Activated B cell treated with CpG ODN at 0.5 μM for 24 hours (primary cell): Measurements from ENCODE around the gene U2AF1. TPM values are rescaled to one million over a fixed set of nuclear protein-coding genes. Genes with fewer than 3 reads are reported as not detected.
"Not testable (repeated sequence)": the region's sequence is repeated elsewhere in the genome, so short reads cannot be mapped to it uniquely, and the experiment has no call there.

ENCODE experiments used
- ATAC-seq: fragments of 200-7000 bp; cut with Tn5 transposase; one replicate; pipeline ENCODE4 v1.10.0; 2021; ENCODE audit warnings: low read depth, mild to moderate bottlenecking, moderate library complexity
- CTCF ChIA-PET: fragments of 350-600 bp; sonication (Branson Sonifier 250); formaldehyde crosslinking; loops from one replicate; lab custom pipeline; 2021; ENCODE audit warnings: antibody characterized with exemption; lab: Charles Lee
- POLR2A ChIA-PET: fragments of 350-600 bp; sonication (Branson Sonifier 250); formaldehyde crosslinking; loops from one replicate; lab custom pipeline; 2021; ENCODE audit warnings: antibody characterized with exemption; lab: Charles Lee
- DNase-seq: peaks from one replicate; pipeline ENCODE4 v3.0.0; 2022
- H3K27ac Mint-ChIP-seq: one replicate; pipeline ENCODE4 v1.8.0; 2020; ENCODE audit warnings: mixed read lengths
- H3K27me3 Mint-ChIP-seq: one replicate; pipeline ENCODE4 v1.8.0; 2021; ENCODE audit warnings: mixed read lengths
- H3K36me3 Mint-ChIP-seq: one replicate; pipeline ENCODE4 v1.8.0; 2021; ENCODE audit warnings: low read depth, mixed read lengths
- H3K4me1 Mint-ChIP-seq: one replicate; pipeline ENCODE4 v1.8.0; 2021; ENCODE audit warnings: mixed read lengths
- H3K4me3 Mint-ChIP-seq: one replicate; pipeline ENCODE4 v1.8.0; 2020; ENCODE audit warnings: mild to moderate bottlenecking, mixed read lengths
- H3K9me3 Mint-ChIP-seq: one replicate; pipeline ENCODE4 v1.8.0; 2020; ENCODE audit warnings: mixed read lengths
- intact Hi-C: fragments of 100-400 bp; cut with micrococcal nuclease; formaldehyde crosslinking; loops from one replicate; pipeline ENCODE4 v1.15.1; 2024
- total RNA-seq: library from RNA; stranded (reverse); gene quantifications from 2 replicates; pipeline ENCODE4 v1.2.3, GENCODE V29; 2022

The U2AF1 gene, protein sequence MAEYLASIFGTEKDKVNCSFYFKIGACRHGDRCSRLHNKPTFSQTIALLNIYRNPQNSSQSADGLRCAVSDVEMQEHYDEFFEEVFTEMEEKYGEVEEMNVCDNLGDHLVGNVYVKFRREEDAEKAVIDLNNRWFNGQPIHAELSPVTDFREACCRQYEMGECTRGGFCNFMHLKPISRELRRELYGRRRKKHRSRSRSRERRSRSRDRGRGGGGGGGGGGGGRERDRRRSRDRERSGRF
- 64.2 and 80.6 TPM in 2 replicates for total RNA-seq

- H3K27me3 Mint-ChIP-seq, H3K36me3 Mint-ChIP-seq, POLR2A ChIA-PET, intact Hi-C loops, H3K9me3 Mint-ChIP-seq, H3K4me1 Mint-ChIP-seq, CTCF ChIA-PET: not testable (repeated sequence)
- DNase-seq (peak; percentile 66), ATAC-seq (peak; percentile 84)
- H3K27ac Mint-ChIP-seq = peak within 1 kb of the TSS; percentile 61
- H3K4me3 Mint-ChIP-seq = peak within 1 kb of the TSS; percentile 70
These were observed at the start of gene U2AF1 for GRCh38 chr21:43106965-43107793. Gene U2AF1, minus strand, starts transcription at chr21:43107570. Its CDS starts 76 bp downstream, at chr21:43107494.

- POLR2A ChIA-PET, H3K27ac Mint-ChIP-seq, H3K4me1 Mint-ChIP-seq, H3K27me3 Mint-ChIP-seq, H3K4me3 Mint-ChIP-seq, ATAC-seq, DNase-seq, intact Hi-C loops, CTCF ChIA-PET, H3K36me3 Mint-ChIP-seq, H3K9me3 Mint-ChIP-seq: not testable (repeated sequence)
These were observed 46.2 kb upstream of the U2AF1 start for GRCh38 chr21:43153601-43154000.

GRCh38 chr21:43149344-43149743 is 42.0 kb upstream of the U2AF1 start:
- DNase-seq, ATAC-seq, H3K27ac Mint-ChIP-seq, H3K9me3 Mint-ChIP-seq, H3K27me3 Mint-ChIP-seq, H3K4me1 Mint-ChIP-seq, CTCF ChIA-PET, H3K4me3 Mint-ChIP-seq, intact Hi-C loops, POLR2A ChIA-PET, H3K36me3 Mint-ChIP-seq: not testable (repeated sequence)

GRCh38 chr21:43147999-43148398 is 40.6 kb upstream of the U2AF1 start:
- POLR2A ChIA-PET, H3K9me3 Mint-ChIP-seq, DNase-seq, H3K27ac Mint-ChIP-seq, H3K4me3 Mint-ChIP-seq, H3K4me1 Mint-ChIP-seq, ATAC-seq, CTCF ChIA-PET, H3K36me3 Mint-ChIP-seq, intact Hi-C loops, H3K27me3 Mint-ChIP-seq: not testable (repeated sequence)

DNA sequence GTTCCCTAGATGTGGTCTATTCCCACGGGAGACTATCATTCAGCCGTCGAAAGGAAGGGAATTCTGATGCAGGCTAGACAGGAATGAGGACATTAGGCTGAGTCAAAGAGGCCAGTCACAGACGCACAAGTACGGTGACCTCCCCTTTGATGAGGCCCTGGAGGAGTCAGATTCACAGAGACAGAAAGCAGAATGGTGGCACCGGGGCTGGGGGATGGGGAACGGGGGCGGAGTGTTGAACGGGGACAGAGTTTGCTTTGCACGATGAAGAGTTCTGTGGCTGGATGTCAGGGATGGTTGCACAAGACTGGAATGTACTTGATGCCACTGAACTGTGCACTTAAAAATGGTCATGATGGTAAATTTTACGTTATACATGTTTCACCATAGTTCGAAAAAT is 39.3 kb upstream of the U2AF1 start:
- DNase-seq, H3K27me3 Mint-ChIP-seq, H3K36me3 Mint-ChIP-seq, CTCF ChIA-PET, H3K27ac Mint-ChIP-seq, H3K4me1 Mint-ChIP-seq, H3K9me3 Mint-ChIP-seq, POLR2A ChIA-PET, H3K4me3 Mint-ChIP-seq, intact Hi-C loops, ATAC-seq: not testable (repeated sequence)

DNA sequence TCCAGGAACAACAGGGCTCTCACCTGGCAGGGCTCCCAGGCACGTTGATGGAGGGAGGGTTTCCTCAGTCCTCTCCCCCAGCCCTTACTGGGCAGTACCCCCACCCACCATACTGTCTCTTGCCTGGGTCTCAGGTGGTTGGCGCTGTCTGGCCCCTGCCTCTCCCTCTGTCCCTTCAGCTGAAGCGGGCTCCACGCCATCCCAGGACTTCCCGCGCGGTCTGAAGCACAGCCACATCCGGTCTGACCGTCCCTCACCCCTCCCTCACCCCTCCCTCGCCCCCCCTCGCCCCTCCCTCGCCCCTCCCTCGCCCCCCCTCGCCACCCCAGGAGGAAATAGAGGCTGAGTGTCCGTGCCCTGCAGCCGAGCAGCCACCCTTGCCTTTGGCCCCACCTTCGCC is 34.0 kb upstream of the U2AF1 start:
- intact Hi-C loops, H3K27me3 Mint-ChIP-seq, DNase-seq, POLR2A ChIA-PET, H3K36me3 Mint-ChIP-seq, H3K9me3 Mint-ChIP-seq, ATAC-seq, H3K4me1 Mint-ChIP-seq, H3K4me3 Mint-ChIP-seq, H3K27ac Mint-ChIP-seq, CTCF ChIA-PET: not testable (repeated sequence)

DNA sequence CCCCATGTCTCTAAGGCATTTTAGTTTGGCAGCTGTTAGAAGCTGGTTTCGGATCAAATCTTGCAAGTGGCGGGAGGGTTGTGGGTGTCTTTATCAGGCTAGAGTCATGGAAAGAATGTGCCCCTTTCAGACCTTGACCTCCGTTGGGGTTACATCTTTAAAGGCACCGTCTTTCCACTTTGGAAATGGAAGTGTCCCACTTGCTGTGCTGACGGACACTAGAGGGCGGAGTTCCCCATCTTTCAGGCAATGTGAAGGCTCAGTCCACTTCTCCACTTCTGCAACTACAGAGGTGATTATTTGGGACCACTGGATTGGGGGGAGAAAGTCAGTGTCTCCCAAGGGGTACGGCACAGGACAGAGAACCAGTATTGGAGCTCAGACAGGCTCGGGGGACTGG is 31.6 kb upstream of the U2AF1 start:
- H3K9me3 Mint-ChIP-seq, ATAC-seq, H3K27me3 Mint-ChIP-seq, H3K36me3 Mint-ChIP-seq, H3K27ac Mint-ChIP-seq, H3K4me1 Mint-ChIP-seq, CTCF ChIA-PET, H3K4me3 Mint-ChIP-seq, DNase-seq, intact Hi-C loops, POLR2A ChIA-PET: not testable (repeated sequence)

- ATAC-seq, H3K27ac Mint-ChIP-seq: not testable (repeated sequence)
These were observed 27.1 kb upstream of the U2AF1 start for GRCh38 chr21:43134520-43134919.

GRCh38 chr21:43130094-43130493 is 22.7 kb upstream of the U2AF1 start:
- POLR2A ChIA-PET, H3K9me3 Mint-ChIP-seq, H3K4me3 Mint-ChIP-seq, intact Hi-C loops, H3K27me3 Mint-ChIP-seq, DNase-seq, H3K27ac Mint-ChIP-seq, H3K4me1 Mint-ChIP-seq, ATAC-seq, CTCF ChIA-PET, H3K36me3 Mint-ChIP-seq: not testable (repeated sequence)

More at GRCh38 chr21:43134520-43134919, 27.1 kb upstream of the U2AF1 start:
- H3K36me3 Mint-ChIP-seq, H3K4me3 Mint-ChIP-seq, CTCF ChIA-PET, H3K27me3 Mint-ChIP-seq, intact Hi-C loops, DNase-seq, H3K9me3 Mint-ChIP-seq, POLR2A ChIA-PET, H3K4me1 Mint-ChIP-seq: not testable (repeated sequence)

DNA sequence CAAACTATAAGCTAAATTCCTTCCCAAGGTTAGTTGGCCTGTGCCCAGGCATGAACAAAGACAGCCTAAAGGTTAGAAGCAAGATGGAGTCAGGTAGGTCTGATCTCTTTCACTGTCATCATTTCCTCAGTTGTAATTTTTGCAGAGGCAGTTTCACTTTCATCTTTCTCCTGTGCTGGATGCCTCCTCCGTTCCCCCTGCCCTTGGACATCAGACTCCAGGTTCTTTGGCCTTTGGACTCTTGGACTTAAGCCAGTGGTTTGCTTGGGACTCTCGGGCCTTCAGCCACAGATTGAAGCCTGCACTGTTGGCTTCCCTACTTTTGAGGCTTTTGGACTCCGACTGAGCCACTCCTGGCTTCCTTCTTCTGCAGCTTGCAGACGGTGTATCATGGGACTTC is 8.6 kb upstream of the U2AF1 start:
- CTCF ChIA-PET, intact Hi-C loops, H3K4me3 Mint-ChIP-seq, H3K4me1 Mint-ChIP-seq, POLR2A ChIA-PET, H3K36me3 Mint-ChIP-seq, H3K9me3 Mint-ChIP-seq, ATAC-seq, H3K27me3 Mint-ChIP-seq, DNase-seq, H3K27ac Mint-ChIP-seq: not testable (repeated sequence)

DNA sequence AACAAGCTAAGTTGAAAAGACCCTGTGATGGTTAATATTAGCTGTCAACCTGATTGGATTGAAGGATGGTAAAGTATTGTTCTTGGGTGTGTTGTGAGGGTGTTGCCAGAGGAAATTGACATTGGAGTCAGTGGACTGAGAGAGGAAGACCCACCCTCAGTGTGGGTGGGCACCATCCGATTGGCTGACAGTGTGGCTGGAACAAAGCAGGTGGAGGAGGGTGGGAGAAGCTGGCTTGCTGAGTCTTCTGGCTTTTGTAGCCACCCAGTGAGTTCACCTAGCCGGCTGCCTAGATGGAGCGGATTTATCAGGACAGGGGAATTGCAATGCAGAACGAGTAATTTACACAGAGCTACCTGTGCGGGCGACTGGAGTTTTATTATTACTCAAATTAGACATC is 7.1 kb upstream of the U2AF1 start:
- ATAC-seq, H3K9me3 Mint-ChIP-seq, H3K27ac Mint-ChIP-seq, H3K27me3 Mint-ChIP-seq, DNase-seq, H3K36me3 Mint-ChIP-seq, H3K4me1 Mint-ChIP-seq, POLR2A ChIA-PET, intact Hi-C loops, CTCF ChIA-PET, H3K4me3 Mint-ChIP-seq: not testable (repeated sequence)

GRCh38 chr21:43109006-43109405 is 1.6 kb upstream of the U2AF1 start:
- ATAC-seq, CTCF ChIA-PET, POLR2A ChIA-PET, H3K9me3 Mint-ChIP-seq, DNase-seq, H3K27ac Mint-ChIP-seq, H3K36me3 Mint-ChIP-seq, H3K4me3 Mint-ChIP-seq, H3K4me1 Mint-ChIP-seq, H3K27me3 Mint-ChIP-seq, intact Hi-C loops: not testable (repeated sequence)
